SK-N-SH (cell line): Measurements from ENCODE around the gene TPRA1. TPM values are rescaled to one million over a fixed set of nuclear protein-coding genes. Genes with fewer than 3 reads are reported as not detected.

Source experiments
- CTCF ChIA-PET: fragments of 300-600, 350-600 bp; formaldehyde crosslinking; extraction: SDS; loops from one replicate; lab custom pipeline; 2021; lab: Yijun Ruan, JAX
- POLR2A ChIA-PET: fragments of 350-600 bp; sonication (Branson Sonifier 250); formaldehyde crosslinking; extraction: SDS; loops from one replicate; lab custom pipeline; 2020; ENCODE audit warnings: antibody characterized with exemption, inconsistent platforms; lab: Yijun Ruan, JAX
- DNase-seq: peaks from one replicate; pipeline ENCODE4 v3.0.0; 2012
- H2AFZ ChIP-seq: fragments of 200-600 bp; sonication (generic); 2 replicates; pipeline ENCODE4 v1.8.1; 2016; ENCODE audit warnings: antibody characterized with exemption, mild to moderate bottlenecking, low read depth
- H3F3A ChIP-seq: fragments of 200-600 bp; sonication (generic); replicated peaks from 2 replicates; pipeline ENCODE3; 2016; ENCODE audit warnings: antibody characterized with exemption, mild to moderate bottlenecking; ENCODE audit not compliant: insufficient read depth
- H3K27ac ChIP-seq, 2 experiments: fragments of 200-500 bp in 1 of 2; fragments of 200-600 bp in 1 of 2; sonication (Bioruptor generic) in 1 of 2; sonication (generic), shearing (Covaris generic) in 1 of 2; 2 replicates each; pipeline versions ENCODE4 v1.5.1 to v1.6.1; 2014 to 2016; ENCODE audit warnings: low read depth in 2 of 2, inconsistent platforms in 1 of 2, low read length in 1 of 2, mild to moderate bottlenecking in 1 of 2, mixed read lengths in 1 of 2
- H3K27me3 ChIP-seq: fragments of 200-600 bp; sonication (generic), shearing (Covaris generic); 2 replicates; pipeline ENCODE4 v1.6.1; 2016; ENCODE audit warnings: mixed run types; ENCODE audit not compliant: insufficient read depth
- H3K36me3 ChIP-seq, 2 experiments: fragments of 200-500 bp in 1 of 2; fragments of 200-600 bp in 1 of 2; sonication (Bioruptor generic) in 1 of 2; sonication (generic) in 1 of 2; replicated peaks in 1 of 2; 2 replicates each; pipeline versions ENCODE3 to v1.5.1; 2014 to 2016; ENCODE audit warnings: low read length in 1 of 2, mild to moderate bottlenecking in 1 of 2; ENCODE audit not compliant: insufficient read depth in 2 of 2, control insufficient read depth in 1 of 2
- H3K4me1 ChIP-seq, 2 experiments: fragments of 200-500 bp in 1 of 2; fragments of 200-600 bp in 1 of 2; sonication (Bioruptor generic) in 1 of 2; sonication (generic), shearing (Covaris generic) in 1 of 2; 2 replicates each; pipeline versions ENCODE4 v1.5.1 to v1.6.1; 2014 to 2016; ENCODE audit warnings: low read depth in 1 of 2, low read length in 1 of 2, mixed run types in 1 of 2; ENCODE audit not compliant: insufficient read depth in 2 of 2, control insufficient read depth in 1 of 2
- H3K4me2 ChIP-seq: fragments of 200-600 bp; sonication (generic), shearing (Covaris generic); 2 replicates; pipeline ENCODE4 v1.6.1; 2017; ENCODE audit warnings: mixed run types
- H3K4me3 ChIP-seq, 2 experiments: fragments of 200-500 bp in 1 of 2; fragments of 200-600 bp in 1 of 2; sonication (Bioruptor generic) in 1 of 2; sonication (generic), shearing (Covaris generic) in 1 of 2; 2 replicates each; pipeline versions ENCODE4 v1.5.1 to v1.8.1; 2014 to 2016; ENCODE audit warnings: low read depth in 2 of 2, inconsistent platforms in 1 of 2, low read length in 1 of 2, mild to moderate bottlenecking in 1 of 2, mixed read lengths in 1 of 2, moderate library complexity in 1 of 2
- H3K79me2 ChIP-seq: fragments of 200-600 bp; sonication (generic); 2 replicates; pipeline ENCODE4 v1.8.1; 2017; ENCODE audit warnings: mild to moderate bottlenecking; ENCODE audit not compliant: insufficient read depth
- H3K9ac ChIP-seq: fragments of 200-600 bp; sonication (generic); 2 replicates; pipeline ENCODE4 v1.6.1; 2017; ENCODE audit warnings: mixed run types
- H3K9me2 ChIP-seq: fragments of 200-600 bp; sonication (generic); 2 replicates; pipeline ENCODE4 v1.6.1; 2017; ENCODE audit warnings: mixed run types
- H3K9me3 ChIP-seq: fragments of 200-600 bp; sonication (generic); 2 replicates; pipeline ENCODE4 v1.6.1; 2017; ENCODE audit warnings: mixed run types, mild to moderate bottlenecking, moderate library complexity
- H4K20me1 ChIP-seq: fragments of 200-600 bp; sonication (generic); 2 replicates; pipeline ENCODE4 v1.6.1; 2017; ENCODE audit warnings: mild to moderate bottlenecking, mixed run types; ENCODE audit not compliant: insufficient read depth
- CTCF ChIP-seq: fragments of 200-600 bp; sonication (generic); IDR thresholded peaks from 2 replicates; pipeline ENCODE4 v1.6.1; 2017; ENCODE audit warnings: antibody characterized with exemption, mild to moderate bottlenecking, moderate library complexity
- ELF1 ChIP-seq: IDR thresholded peaks from 2 replicates; pipeline ENCODE4 v1.4.0; 2012
- EZH2phosphoT487 ChIP-seq: fragments of 200-600 bp; sonication (generic); IDR thresholded peaks from 2 replicates; pipeline ENCODE4 v1.6.1; 2017; ENCODE audit warnings: low read depth, mixed run types, mild to moderate bottlenecking, antibody characterized with exemption, moderate library complexity, borderline replicate concordance
- FOSL2 ChIP-seq: IDR thresholded peaks from 2 replicates; pipeline ENCODE4 v1.4.0; 2012; ENCODE audit warnings: low read depth, mild to moderate bottlenecking, moderate library complexity, borderline replicate concordance
- GATA2 ChIP-seq: sonication (generic); formaldehyde crosslinking; IDR thresholded peaks from 2 replicates; pipeline ENCODE4 v1.5.0; 2020; ENCODE audit warnings: mild to moderate bottlenecking, missing genetic modification reagents
- JUND ChIP-seq: IDR thresholded peaks from 2 replicates; pipeline ENCODE4 v1.4.0; 2012
- MAX ChIP-seq: IDR thresholded peaks from 2 replicates; pipeline ENCODE4 v1.4.0; 2012; ENCODE audit warnings: low read depth
- MEF2A ChIP-seq: IDR thresholded peaks from 2 replicates; pipeline ENCODE4 v1.4.0; 2012; ENCODE audit warnings: low read depth, borderline replicate concordance
- NFIC ChIP-seq: IDR thresholded peaks from 2 replicates; pipeline ENCODE4 v1.4.0; 2012; ENCODE audit warnings: borderline replicate concordance
- NRF1 ChIP-seq: IDR thresholded peaks from 2 replicates; pipeline ENCODE4 v1.6.1; 2012; ENCODE audit warnings: low read depth, mild to moderate bottlenecking, low read length
- PBX3 ChIP-seq: IDR thresholded peaks from 2 replicates; pipeline ENCODE4; 2012
- REST ChIP-seq: IDR thresholded peaks from 2 replicates; pipeline ENCODE4 v1.6.1; 2012; ENCODE audit warnings: mild to moderate bottlenecking, low read depth, low read length, moderate library complexity
- RXRA ChIP-seq: IDR thresholded peaks from 2 replicates; pipeline ENCODE4 v1.4.0; 2012; ENCODE audit warnings: low read depth, mild to moderate bottlenecking, borderline replicate concordance
- SIN3A ChIP-seq: IDR thresholded peaks from 2 replicates; pipeline ENCODE4 v1.6.1; 2012; ENCODE audit warnings: low read depth, mild to moderate bottlenecking, low read length, moderate library complexity, borderline replicate concordance
- SMC3 ChIP-seq: IDR thresholded peaks from 2 replicates; pipeline ENCODE4 v1.6.1; 2012; ENCODE audit warnings: low read depth, low read length, improper control_type of control experiment
- TAF1 ChIP-seq: IDR thresholded peaks from 2 replicates; pipeline ENCODE4 v1.6.1; 2012; ENCODE audit warnings: low read depth, mild to moderate bottlenecking, low read length, moderate library complexity, borderline replicate concordance
- TCF12 ChIP-seq: IDR thresholded peaks from 2 replicates; pipeline ENCODE4 v1.4.0; 2012
- YY1 ChIP-seq: IDR thresholded peaks from 2 replicates; pipeline ENCODE4 v1.4.0; 2012; ENCODE audit warnings: low read depth, mild to moderate bottlenecking
- WGBS: methylation state at CpG from one replicate; pipeline ENCODE4 v1.1.6; 2017; ENCODE audit warnings: low lambda C conversion rate; 5-methylcytosine and 5-hydroxymethylcytosine counted together
- polyA plus RNA-seq, 3 experiments: library from polyadenylated mRNA; depleted of rRNA; stranded (reverse); fragments of >200 nt; gene quantifications; 2 replicates each; pipeline ENCODE4 v1.2.3, GENCODE V29; 2012
- TF ChIP-seq, protein P1 (sequence below): IDR thresholded peaks from 2 replicates; pipeline ENCODE4 v1.4.0; 2012; ENCODE audit warnings: low read depth, borderline replicate concordance
- TF ChIP-seq, protein P2 (sequence below): fragments of 150-350 bp; IDR thresholded peaks from 2 replicates; pipeline ENCODE4 v1.6.1; 2016; ENCODE audit warnings: mild to moderate bottlenecking, low read depth, low read length

The TPRA1 gene
- polyA plus RNA-seq, 1 of the 3 experiments (the other 2 are of a cell fraction), result 26.3 TPM

DNA sequence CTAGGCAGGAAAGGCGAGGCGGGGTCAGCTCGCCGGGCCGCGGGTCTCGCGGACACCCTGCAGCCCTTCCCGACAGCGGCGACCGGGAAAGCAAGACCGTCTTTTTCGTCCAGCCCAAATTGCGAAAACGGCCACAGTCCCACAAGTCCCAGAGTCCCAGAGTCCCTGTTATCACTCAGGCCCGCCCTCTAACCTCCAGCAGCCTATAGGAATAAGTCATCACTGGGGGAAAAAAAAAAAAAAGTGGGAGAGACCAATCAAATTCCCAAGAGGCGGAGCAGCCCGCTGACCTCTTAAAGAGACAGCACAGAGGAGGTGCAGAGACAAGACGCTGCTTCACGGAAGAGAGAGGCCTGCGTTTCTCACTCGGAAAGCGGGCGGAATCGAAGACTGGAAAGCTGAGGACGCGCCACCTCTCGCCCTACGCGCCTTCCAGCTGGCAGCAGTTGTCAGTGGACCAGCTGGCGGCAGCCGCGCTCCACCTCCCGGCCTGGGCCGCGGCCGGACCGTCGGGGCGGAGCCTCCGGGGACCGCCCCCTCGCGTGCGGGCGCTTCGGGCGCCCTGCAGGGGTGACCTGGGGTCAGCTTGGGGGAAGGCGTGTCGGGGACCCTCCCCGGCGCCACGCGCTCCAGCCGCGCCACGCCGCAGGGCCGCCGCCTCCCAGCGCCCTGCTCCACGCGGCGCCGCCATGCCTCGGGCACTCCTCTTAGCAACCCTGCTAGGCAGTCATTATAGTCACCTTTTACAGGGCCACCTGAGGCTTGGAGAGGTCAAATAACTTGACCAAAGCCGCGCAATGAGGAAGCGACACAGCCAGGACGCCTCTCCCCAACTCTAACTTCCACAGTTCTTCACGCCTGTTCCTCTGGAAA is at the start of gene TPRA1 (continued):
- TF ChIP-seq PBX3 (no peak), NFIC (no peak; the same call in 1 of the 2 replicates), RXRA (peak; percentile 30; the same call in 1 of the 2 replicates), SIN3A (peak; percentile 71; the same call in 1 of the 2 replicates)

GRCh38 chr3:127640042-127640355 is 49.5 kb upstream of the TPRA1 start:
- POLR2A ChIA-PET, result interaction anchor here (1.8 kb wide), 1 partner anchor 11 kb away, joined by 7 read pairs; the partner anchor contains the start of gene PODXL2
- H4K20me1 ChIP-seq, result no peaks in the 10 kb centered on the region
- H3F3A ChIP-seq, result no peaks in the 10 kb centered on the region
- DNase-seq, result no peak
- no peaks in the 10 kb centered on the region for H3K79me2 ChIP-seq
- no peak overlapping the region for H3K9ac ChIP-seq
- no peak overlapping the region for H3K27ac ChIP-seq
- H3K4me3 ChIP-seq, result no peak overlapping the region
- H3K4me2 ChIP-seq, result no peak overlapping the region
- no peaks in the 10 kb centered on the region for H3K9me3 ChIP-seq
- H3K36me3 ChIP-seq, result no peaks in the 10 kb centered on the region
- CTCF ChIA-PET, result interaction anchor here (0.8 kb wide), 1 partner anchor 15 kb away, joined by 3 read pairs; no protein-coding TSS in a partner anchor
- no peaks in the 10 kb centered on the region for H3K9me2 ChIP-seq
- WGBS, result 94% methylated on average over 3 of the region's 3 CpGs
- peaks cover 0 to 18% of the 10 kb centered on the region in 2 experiments; a peak in 1 of 4 replicates for H3K4me1 ChIP-seq
- no peak overlapping the region for H2AFZ ChIP-seq
- H3K27me3 ChIP-seq, result no peaks in the 10 kb centered on the region
- TF ChIP-seq, protein P1, sequence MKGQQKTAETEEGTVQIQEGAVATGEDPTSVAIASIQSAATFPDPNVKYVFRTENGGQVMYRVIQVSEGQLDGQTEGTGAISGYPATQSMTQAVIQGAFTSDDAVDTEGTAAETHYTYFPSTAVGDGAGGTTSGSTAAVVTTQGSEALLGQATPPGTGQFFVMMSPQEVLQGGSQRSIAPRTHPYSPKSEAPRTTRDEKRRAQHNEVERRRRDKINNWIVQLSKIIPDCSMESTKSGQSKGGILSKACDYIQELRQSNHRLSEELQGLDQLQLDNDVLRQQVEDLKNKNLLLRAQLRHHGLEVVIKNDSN, result no peak
- TF ChIP-seq NRF1, result no peak
- TF ChIP-seq, protein P2, sequence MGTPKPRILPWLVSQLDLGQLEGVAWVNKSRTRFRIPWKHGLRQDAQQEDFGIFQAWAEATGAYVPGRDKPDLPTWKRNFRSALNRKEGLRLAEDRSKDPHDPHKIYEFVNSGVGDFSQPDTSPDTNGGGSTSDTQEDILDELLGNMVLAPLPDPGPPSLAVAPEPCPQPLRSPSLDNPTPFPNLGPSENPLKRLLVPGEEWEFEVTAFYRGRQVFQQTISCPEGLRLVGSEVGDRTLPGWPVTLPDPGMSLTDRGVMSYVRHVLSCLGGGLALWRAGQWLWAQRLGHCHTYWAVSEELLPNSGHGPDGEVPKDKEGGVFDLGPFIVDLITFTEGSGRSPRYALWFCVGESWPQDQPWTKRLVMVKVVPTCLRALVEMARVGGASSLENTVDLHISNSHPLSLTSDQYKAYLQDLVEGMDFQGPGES, result no peak
- TF ChIP-seq FOSL2, result no peak
- no peak for TF ChIP-seq ELF1
- TF ChIP-seq JUND, result no peak
- no peak for TF ChIP-seq GATA2 (CRISPR knock-in tag)
- TF ChIP-seq SMC3, result no peak
- no peak for TF ChIP-seq PBX3
- no peak for TF ChIP-seq MAX
- TF ChIP-seq REST, result no peak
- TF ChIP-seq MEF2A, result no peak
- TF ChIP-seq TCF12, result no peak
- no peak for TF ChIP-seq CTCF
- no peak for TF ChIP-seq YY1
- no peak for TF ChIP-seq EZH2phosphoT487
- TF ChIP-seq TAF1, result no peak
- TF ChIP-seq NFIC, result no peak
- TF ChIP-seq SIN3A, result no peak
